Left ventricle myocardium inferior (tissue), 1 donor: Measurements from ENCODE around the gene NLRC3. TPM values are rescaled to one million over a fixed set of nuclear protein-coding genes. Genes with fewer than 3 reads are reported as not detected.
"Not testable (repeated sequence)": the region's sequence is repeated elsewhere in the genome, so short reads cannot be mapped to it uniquely, and the experiment has no call there.

ENCODE experiments used
- DNase-seq: peaks from one replicate; pipeline ENCODE4 v3.0.0-alpha.2; 2020
- H3K27ac ChIP-seq: fragments of 200-600 bp; replicated peaks from 2 replicates; pipeline ENCODE4 v1.8.0; 2021
- H3K27me3 ChIP-seq: fragments of 200-600 bp; 2 replicates; pipeline ENCODE4 v1.8.0; 2021; ENCODE audit warnings: low read depth
- H3K36me3 ChIP-seq: fragments of 200-600 bp; 2 replicates; pipeline ENCODE4 v1.8.0; 2021
- H3K4me1 ChIP-seq: fragments of 200-600 bp; 2 replicates; pipeline ENCODE4 v1.8.0; 2021
- H3K4me3 ChIP-seq: fragments of 200-600 bp; 2 replicates; pipeline ENCODE4 v1.8.0; 2021; ENCODE audit warnings: mild to moderate bottlenecking, moderate library complexity
- H3K9me3 ChIP-seq: fragments of 200-600 bp; replicated peaks from 2 replicates; pipeline ENCODE4 v1.8.0; 2021
- CTCF ChIP-seq: fragments of 200-600 bp; IDR thresholded peaks from 2 replicates; pipeline ENCODE4 v1.8.0; 2021; ENCODE audit warnings: antibody characterized with exemption, mild to moderate bottlenecking, borderline replicate concordance
- intact Hi-C: fragments of 100-400 bp; cut with micrococcal nuclease; formaldehyde crosslinking; loops from one replicate; pipeline ENCODE4 v1.11.0; 2022
- total RNA-seq: library from RNA; stranded (reverse); fragmentation: NEBNext Ultra II Directional; extraction: Animal tissue kit (Norgen Biotek cat#: 25700); gene quantifications from one replicate; pipeline ENCODE4 v1.2.1, GENCODE V29; 2021
- donor health status: DM: no; HTN: yes; CAD: no; lungs with severe emphysema.

NLRC3 gene
- total RNA-seq, 1 donor from 2014 or later: 0.93 TPM

GRCh38 chr16:3612510-3613466 is 35.6 kb upstream of the NLRC3 start:
- intact Hi-C loops: no loop called here
- Histone ChIP-seq H3K9me3 (no peaks in the 10 kb centered on the region), H3K4me1 (peaks cover 36% of the 10 kb centered on the region), H3K27ac (no peak overlapping the region), H3K4me3 (peak overlapping the region; percentile 75), H3K27me3 (no peaks in the 10 kb centered on the region), H3K36me3 (peaks cover 8% of the 10 kb centered on the region)
- TF ChIP-seq CTCF: no peak
- no peak for DNase-seq

- Histone ChIP-seq H3K27me3 (no peaks in the 10 kb centered on the region), H3K27ac (peak within 1 kb of the TSS; percentile 78), H3K9me3 (no peaks in the 10 kb centered on the region), H3K4me3 (peak within 1 kb of the TSS; percentile 75), H3K4me1 (peaks cover 36% of the 10 kb centered on the region), H3K36me3 (peaks cover 8% of the 10 kb centered on the region)
- DNase-seq: peak; percentile 90
- intact Hi-C loops: no loop called here
- no peak for TF ChIP-seq CTCF
Observed at GRCh38 chr16:3611146-3611975, 34.2 kb upstream of the NLRC3 start, which contains the start of gene SLX4. SLX4 (minus strand) TSS chr16:3611606; CDS start chr16:3608964, 2,642 bp downstream.

GRCh38 chr16:3610698-3611145 is 33.5 kb upstream of the NLRC3 start:
- Histone ChIP-seq H3K27me3 (no peaks in the 10 kb centered on the region), H3K4me1 (peaks cover 36% of the 10 kb centered on the region), H3K27ac (peak overlapping the region; percentile 78), H3K36me3 (peaks cover 12% of the 10 kb centered on the region), H3K4me3 (peak overlapping the region; percentile 75), H3K9me3 (no peaks in the 10 kb centered on the region)
- intact Hi-C loops: no loop called here
- TF ChIP-seq CTCF: no peak
- DNase-seq: no peak

GRCh38 chr16:3609895-3610697 is 32.9 kb upstream of the NLRC3 start:
- Histone ChIP-seq H3K9me3 (no peaks in the 10 kb centered on the region), H3K4me3 (peak overlapping the region; percentile 75), H3K36me3 (peaks cover 18% of the 10 kb centered on the region), H3K27ac (no peak overlapping the region), H3K27me3 (no peaks in the 10 kb centered on the region), H3K4me1 (peaks cover 36% of the 10 kb centered on the region)
- no peak for TF ChIP-seq CTCF
- intact Hi-C loops: no loop called here
- no peak for DNase-seq

- DNase-seq, H3K9me3 ChIP-seq, H3K27ac ChIP-seq, intact Hi-C loops, H3K4me3 ChIP-seq, H3K27me3 ChIP-seq: not testable (repeated sequence)
- Histone ChIP-seq H3K36me3 (peaks cover 21% of the 10 kb centered on the region), H3K4me1 (peaks cover 36% of the 10 kb centered on the region)
Observed at GRCh38 chr16:3608976-3609375, 31.8 kb upstream of the NLRC3 start.
